IMR-90 (cell line): Measurements from ENCODE around the gene HIPK3. TPM values are rescaled to one million over a fixed set of nuclear protein-coding genes. Genes with fewer than 3 reads are reported as not detected.

ENCODE experiments used
- ATAC-seq: fragments of 200-7000 bp; cut with Tn5 transposase; 2 replicates; pipeline ENCODE4 v1.9.1; 2020; ENCODE audit warnings: low read depth, mild to moderate bottlenecking, moderate library complexity
- BruUV-seq: library from RNA; stranded (reverse); fragments of 400-500 nt; replicated peaks from 2 replicates; lab custom pipeline; 2021; lab: Mats Ljungman, UMichigan
- CTCF ChIA-PET: fragments of 300-600 bp; formaldehyde crosslinking; extraction: SDS; loops from one replicate; lab custom pipeline; 2021; ENCODE audit warnings: antibody characterized with exemption; lab: Yijun Ruan, JAX
- POLR2A ChIA-PET: fragments of 300-600 bp; sonication (Branson Sonifier 250); formaldehyde crosslinking; loops from one replicate; lab custom pipeline; 2022; ENCODE audit warnings: antibody characterized with exemption; ENCODE audit not compliant: unreplicated experiment; lab: Charles Lee
- DNase-seq: peaks from one replicate; pipeline ENCODE4 v3.0.0; 2013
- H2AFZ ChIP-seq: replicated peaks from 2 replicates; pipeline ENCODE3; 2013; ENCODE audit warnings: low read length, mild to moderate bottlenecking; ENCODE audit not compliant: poor library complexity
- H2AK5ac ChIP-seq: 2 replicates; pipeline ENCODE4 v1.6.1; 2013; ENCODE audit warnings: low read depth, low read length, inconsistent platforms
- H2AK9ac ChIP-seq: replicated peaks from 2 replicates; pipeline ENCODE3; 2013; ENCODE audit warnings: mild to moderate bottlenecking, low read depth, low read length, moderate library complexity; ENCODE audit not compliant: poor library complexity
- H2BK120ac ChIP-seq: 2 replicates; pipeline ENCODE4 v1.6.1; 2013; ENCODE audit warnings: low read depth, low read length, inconsistent platforms
- H2BK15ac ChIP-seq: 3 replicates; pipeline ENCODE4 v1.6.1; 2013; ENCODE audit warnings: low read depth, low read length, inconsistent platforms
- H2BK20ac ChIP-seq: 2 replicates; pipeline ENCODE4 v1.6.1; 2013; ENCODE audit warnings: low read depth, mild to moderate bottlenecking, inconsistent platforms, low read length, moderate library complexity
- H2BK5ac ChIP-seq: 2 replicates; pipeline ENCODE4 v1.6.1; 2013; ENCODE audit warnings: mild to moderate bottlenecking, low read depth, low read length, inconsistent platforms; ENCODE audit not compliant: poor library complexity, severe bottlenecking
- H3K14ac ChIP-seq: replicated peaks from 2 replicates; pipeline ENCODE4 v1.6.1; 2013; ENCODE audit warnings: low read depth, low read length, inconsistent platforms
- H3K18ac ChIP-seq: 2 replicates; pipeline ENCODE4 v1.6.1; 2013; ENCODE audit warnings: low read depth, low read length, control low read depth
- H3K23ac ChIP-seq: 2 replicates; pipeline ENCODE4 v1.6.1; 2013; ENCODE audit warnings: low read depth, low read length, inconsistent platforms
- H3K27ac ChIP-seq: 2 replicates; pipeline ENCODE4 v1.5.1; 2013; ENCODE audit warnings: mild to moderate bottlenecking, control low read depth, low read length; ENCODE audit not compliant: insufficient read depth
- H3K27me3 ChIP-seq: 2 replicates; pipeline ENCODE4 v1.6.1; 2013; ENCODE audit warnings: low read length; ENCODE audit not compliant: control insufficient read depth, insufficient read depth
- H3K36me3 ChIP-seq: 2 replicates; pipeline ENCODE4 v1.6.1; 2013; ENCODE audit warnings: low read length, mixed read lengths; ENCODE audit not compliant: control insufficient read depth, insufficient read depth
- H3K4ac ChIP-seq: 2 replicates; pipeline ENCODE4 v1.6.1; 2013; ENCODE audit warnings: low read depth, low read length, inconsistent platforms
- H3K4me1 ChIP-seq: 2 replicates; pipeline ENCODE4 v1.6.1; 2013; ENCODE audit warnings: low read length, mixed read lengths; ENCODE audit not compliant: control insufficient read depth, insufficient read depth
- H3K4me2 ChIP-seq: 2 replicates; pipeline ENCODE4 v1.6.1; 2013; ENCODE audit warnings: low read depth, mild to moderate bottlenecking, control low read depth, low read length, moderate library complexity
- H3K4me3 ChIP-seq: 2 replicates; pipeline ENCODE4 v1.5.1; 2013; ENCODE audit warnings: low read depth, mild to moderate bottlenecking, control low read depth, low read length, moderate library complexity; ENCODE audit not compliant: insufficient read depth
- H3K56ac ChIP-seq: 2 replicates; pipeline ENCODE4 v1.6.1; 2013; ENCODE audit warnings: low read length, inconsistent platforms; ENCODE audit not compliant: insufficient read depth; ENCODE audit errors: extremely low read depth
- H3K79me1 ChIP-seq, 2 experiments: 2 replicates each; pipeline ENCODE4 v1.6.1; 2013; ENCODE audit warnings: low read length in 2 of 2, inconsistent platforms in 1 of 2, low read depth in 1 of 2
- H3K9ac ChIP-seq: 2 replicates; pipeline ENCODE4 v1.6.1; 2013; ENCODE audit warnings: low read depth, low read length, control low read depth
- H3K9me1 ChIP-seq: 2 replicates; pipeline ENCODE4 v1.6.1; 2013; ENCODE audit warnings: low read length, inconsistent platforms; ENCODE audit not compliant: insufficient read depth
- H3K9me3 ChIP-seq: 2 replicates; pipeline ENCODE4 v1.6.1; 2013; ENCODE audit warnings: low read length; ENCODE audit not compliant: control insufficient read depth, insufficient read depth
- H4K20me1 ChIP-seq: 2 replicates; pipeline ENCODE4 v1.6.1; 2013; ENCODE audit warnings: low read length, inconsistent platforms; ENCODE audit not compliant: insufficient read depth
- H4K5ac ChIP-seq: 2 replicates; pipeline ENCODE4 v1.6.1; 2013; ENCODE audit warnings: mild to moderate bottlenecking, low read depth, low read length, control low read depth
- H4K8ac ChIP-seq, 2 experiments: 2 replicates each; pipeline ENCODE4 v1.6.1; 2013; ENCODE audit warnings: low read depth in 2 of 2, low read length in 2 of 2, control low read depth in 1 of 2, inconsistent platforms in 1 of 2
- H4K91ac ChIP-seq: 2 replicates; pipeline ENCODE4 v1.6.1; 2013; ENCODE audit warnings: low read depth, low read length, inconsistent platforms; ENCODE audit not compliant: insufficient read depth
- BHLHE40 ChIP-seq: fragments of 150-350 bp; IDR thresholded peaks from 2 replicates; pipeline ENCODE4 v1.6.1; 2016; ENCODE audit warnings: mild to moderate bottlenecking, low read depth, low read length
- CEBPB ChIP-seq: IDR thresholded peaks from 2 replicates; pipeline ENCODE4 v1.6.1; 2012; ENCODE audit warnings: low read depth, low read length, improper control_type of control experiment
- CHD1 ChIP-seq: IDR thresholded peaks from 2 replicates; pipeline ENCODE4 v1.6.1; 2012; ENCODE audit warnings: low read depth, low read length, improper control_type of control experiment
- CTCF ChIP-seq: conservative IDR thresholded peaks from 2 replicates; pipeline ENCODE4 v1.5.1; 2012; ENCODE audit warnings: mild to moderate bottlenecking, low read depth, low read length, improper control_type of control experiment
- ELK1 ChIP-seq: fragments of 150-350 bp; IDR thresholded peaks from 2 replicates; pipeline ENCODE4 v1.6.1; 2016; ENCODE audit warnings: low read depth, mild to moderate bottlenecking, low read length, moderate library complexity, borderline replicate concordance
- FOS ChIP-seq: fragments of 150-350 bp; IDR thresholded peaks from 2 replicates; pipeline ENCODE4 v1.6.1; 2016; ENCODE audit warnings: low read depth, low read length
- MAFK ChIP-seq: IDR thresholded peaks from 2 replicates; pipeline ENCODE4 v1.6.1; 2012; ENCODE audit warnings: low read depth, low read length, improper control_type of control experiment
- MAZ ChIP-seq: IDR thresholded peaks from 2 replicates; pipeline ENCODE4 v1.6.1; 2012; ENCODE audit warnings: low read depth, mild to moderate bottlenecking, low read length, improper control_type of control experiment, moderate library complexity, borderline replicate concordance
- MXI1 ChIP-seq: IDR thresholded peaks from 2 replicates; pipeline ENCODE4 v1.6.1; 2012; ENCODE audit warnings: low read depth, mild to moderate bottlenecking, low read length, moderate library complexity, borderline replicate concordance
- NFE2L2 ChIP-seq: fragments of 150-350 bp; IDR thresholded peaks from 2 replicates; pipeline ENCODE4 v1.6.1; 2016; ENCODE audit warnings: low read depth, mild to moderate bottlenecking, low read length
- POLR2A ChIP-seq: IDR thresholded peaks from 2 replicates; pipeline ENCODE4 v1.6.1; 2012; ENCODE audit warnings: mild to moderate bottlenecking, low read depth, low read length
- RAD21 ChIP-seq: IDR thresholded peaks from 2 replicates; pipeline ENCODE4 v1.6.1; 2012; ENCODE audit warnings: low read length, improper control_type of control experiment
- RCOR1 ChIP-seq: IDR thresholded peaks from 2 replicates; pipeline ENCODE4 v1.6.1; 2012; ENCODE audit warnings: mild to moderate bottlenecking, low read length, improper control_type of control experiment; ENCODE audit not compliant: insufficient replicate concordance
- RFX5 ChIP-seq: IDR thresholded peaks from 2 replicates; pipeline ENCODE4 v1.8.0; 2012; ENCODE audit warnings: low read depth, mild to moderate bottlenecking, low read length, moderate library complexity
- SMC3 ChIP-seq: fragments of 150-350 bp; IDR thresholded peaks from 2 replicates; pipeline ENCODE4 v1.6.1; 2016; ENCODE audit warnings: low read depth, mild to moderate bottlenecking, antibody characterized with exemption, low read length, moderate library complexity
- USF2 ChIP-seq: fragments of 150-350 bp; IDR thresholded peaks from 2 replicates; pipeline ENCODE4 v1.6.1; 2017; ENCODE audit warnings: mild to moderate bottlenecking, antibody characterized with exemption, low read length, low read depth
- WGBS, 2 experiments: methylation state at CpG; one replicate each; pipeline versions ENCODE4 v1.1.5 to v1.1.7; 2013; ENCODE audit warnings: missing lambda C conversion rate in 2 of 2; ENCODE audit not compliant: insufficient read length in 1 of 2; ENCODE audit errors: extremely low coverage in 2 of 2; 5-methylcytosine and 5-hydroxymethylcytosine counted together
- dilution Hi-C: fragments of 300-500 bp; cut with HindIII; formaldehyde crosslinking; loops from one replicate; pipeline ENCODE4 v1.14.3; 2018; ENCODE audit warnings: low sequenced_read_pairs; ENCODE audit not compliant: unreplicated experiment
- in situ Hi-C: fragments of 300-500 bp; cut with MboI; formaldehyde crosslinking; loops from 3 replicates; pipeline ENCODE4 v1.14.3; 2019; ENCODE audit warnings: low sequenced_read_pairs, inconsistent platforms, mixed read lengths
- intact Hi-C: fragments of 100-400 bp; cut with micrococcal nuclease; formaldehyde crosslinking; loops from 2 replicates; pipeline ENCODE4 v1.10.0; 2022
- polyA plus RNA-seq, 3 experiments: library from polyadenylated mRNA; depleted of rRNA; stranded (reverse); fragments of >200 nt; gene quantifications; 2 replicates each; pipeline ENCODE4 v1.2.3, GENCODE V29; 2012; ENCODE audit warnings: low replicate concordance in 1 of 3
- total RNA-seq: library from RNA; depleted of rRNA; stranded (reverse); fragments of >200 nt; gene quantifications from 2 replicates; pipeline ENCODE4 v1.2.3, GENCODE V29; 2012

The HIPK3 gene
- total and polyA plus RNA-seq, 2 of the 4 experiments (the other 2 are of a cell fraction), result 8.3 to 103 TPM

GRCh38 chr11:33211153-33211552, 46.0 kb upstream of the HIPK3 start:
- in situ Hi-C loops, result no loop called here
- Histone ChIP-seq H3K4me2 (no peak overlapping the region), H3K56ac (no peak overlapping the region), H3K4me3 (no peak overlapping the region), H3K9me1 (no peaks in the 10 kb centered on the region; the same call in 1 of the 2 replicates), H2AK9ac (no peak overlapping the region), H4K5ac (no peak overlapping the region), H4K8ac (no peak overlapping the region), H3K23ac (no peak overlapping the region), H2AFZ (no peak overlapping the region), H3K4ac (no peak overlapping the region), H2AK5ac (no peak overlapping the region), H3K14ac (no peak overlapping the region), H4K91ac (no peak overlapping the region), H2BK15ac (no peak overlapping the region), H3K36me3 (no peaks in the 10 kb centered on the region), H3K4me1 (peaks cover 4% of the 10 kb centered on the region; the same call in 1 of the 2 replicates), H3K27me3 (no peaks in the 10 kb centered on the region), H3K79me1 (no peaks in the 10 kb centered on the region), H2BK120ac (no peak overlapping the region), H2BK5ac (no peak overlapping the region), H3K9me3 (no peaks in the 10 kb centered on the region), H2BK20ac (no peak overlapping the region), H3K27ac (no peak overlapping the region), H3K9ac (no peak overlapping the region), H4K20me1 (no peaks in the 10 kb centered on the region), H3K18ac (no peak overlapping the region)
- intact Hi-C loops, result no loop called here
- DNase-seq (no peak), ATAC-seq (no peak)
- no TSS peak for BruUV-seq
- ChIA-PET POLR2A (no interaction called here), CTCF (interaction anchor here (0.5 to 0.6 kb wide), 2 partner anchors 23 to 401 kb away, joined by 3 read pairs; no protein-coding TSS in a partner anchor)
- WGBS, 2 experiments, result no CpG with 5 or more reads among the region's 3 CpGs
- no peak for TF ChIP-seq USF2
- TF ChIP-seq CEBPB, result no peak
- TF ChIP-seq CHD1, result no peak
- no peak for TF ChIP-seq MXI1
- no peak for TF ChIP-seq FOS
- TF ChIP-seq ELK1, result no peak
- TF ChIP-seq POLR2A, result no peak
- TF ChIP-seq RCOR1, result no peak
- TF ChIP-seq RAD21, result no peak
- TF ChIP-seq MAFK, result no peak
- no peak for TF ChIP-seq MAZ
- no peak for TF ChIP-seq BHLHE40
- no peak for TF ChIP-seq CTCF
- TF ChIP-seq SMC3, result no peak
- TF ChIP-seq RFX5, result no peak
- no peak for TF ChIP-seq NFE2L2
- dilution Hi-C loops, result no loop called here
